ENCODE data around the gene TMEM239. TPM values are rescaled to one million over a fixed set of nuclear protein-coding genes. Genes with fewer than 3 reads are reported as not detected.

The TMEM239 gene
- 0.06 TPM in 1 of 5 replicates, not detected in the others for total RNA-seq (2022; extraction: Qiagen RNA extraction)

DNA sequence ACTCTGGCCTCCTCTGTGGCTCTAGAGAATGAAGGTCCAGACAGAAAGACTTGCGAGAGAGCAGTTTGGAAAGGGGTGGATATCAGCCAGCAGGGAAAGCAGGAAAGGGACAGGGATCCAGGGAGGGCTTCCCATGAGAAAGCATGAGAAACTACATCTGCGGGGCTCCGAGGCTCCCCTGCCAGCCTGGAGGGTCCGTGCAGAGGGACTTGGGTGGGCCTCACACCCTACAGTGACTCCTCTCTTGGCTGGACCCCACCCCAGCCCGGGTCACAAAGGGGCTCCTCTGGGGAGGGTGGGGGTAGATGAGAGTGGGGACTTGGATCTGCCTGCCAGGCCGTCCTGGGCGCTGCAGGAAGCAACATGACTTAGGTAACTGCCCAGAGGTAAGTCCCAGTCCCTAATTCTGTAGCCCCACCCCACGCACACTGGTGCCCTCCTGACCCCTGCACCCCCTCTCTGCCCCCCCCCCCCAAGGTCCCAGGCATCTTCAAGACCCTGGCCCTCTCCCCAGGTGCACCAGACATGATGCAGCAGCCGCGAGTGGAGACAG is at the start of gene TMEM239:
TMEM239 (plus strand) TSS at position 335 of the 553 bp plus-strand sequence; CDS start at position 526, 191 bp downstream.

DNA sequence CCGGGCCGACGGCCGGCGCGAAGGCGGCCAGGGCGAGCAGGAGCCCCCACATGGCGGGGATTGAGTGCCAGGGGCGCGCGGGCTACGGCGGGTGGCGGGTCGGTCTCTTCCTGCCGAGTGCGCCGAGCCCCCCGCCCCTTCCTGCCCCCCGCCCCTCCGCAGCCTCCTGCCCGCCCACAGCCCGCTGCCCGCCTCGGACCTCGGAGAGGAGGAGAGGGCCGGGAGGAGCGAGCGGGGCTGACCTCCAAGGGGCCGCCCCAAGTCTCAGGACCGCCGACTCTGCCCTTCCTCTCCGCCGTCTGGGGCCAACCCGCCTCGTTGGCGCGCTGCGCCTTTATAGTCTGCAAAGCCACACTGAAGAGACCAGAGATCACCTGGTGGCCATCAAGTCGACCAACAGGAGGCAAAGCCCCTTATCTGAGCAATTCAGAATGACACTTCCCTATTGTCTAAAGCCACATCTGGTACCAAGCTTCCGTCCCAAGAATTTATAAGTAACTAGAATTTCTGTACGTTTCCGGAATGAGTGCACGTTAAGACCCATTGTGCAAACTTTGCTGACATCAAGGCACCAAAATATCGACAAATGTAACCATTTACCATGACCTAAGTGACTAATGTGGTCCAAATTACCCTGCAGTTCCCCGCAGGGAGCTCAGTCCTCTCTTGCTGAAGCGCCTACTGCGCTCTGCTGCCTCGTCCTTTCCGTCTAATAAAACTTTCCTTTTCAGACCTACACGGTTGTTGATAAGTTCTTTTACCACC is 15.5 kb upstream of the TMEM239 start, which contains the start of gene CPXM1:
CPXM1 (minus strand) TSS at position 107 of the 765 bp plus-strand sequence; CDS start at position 52, 55 bp downstream.

DNA sequence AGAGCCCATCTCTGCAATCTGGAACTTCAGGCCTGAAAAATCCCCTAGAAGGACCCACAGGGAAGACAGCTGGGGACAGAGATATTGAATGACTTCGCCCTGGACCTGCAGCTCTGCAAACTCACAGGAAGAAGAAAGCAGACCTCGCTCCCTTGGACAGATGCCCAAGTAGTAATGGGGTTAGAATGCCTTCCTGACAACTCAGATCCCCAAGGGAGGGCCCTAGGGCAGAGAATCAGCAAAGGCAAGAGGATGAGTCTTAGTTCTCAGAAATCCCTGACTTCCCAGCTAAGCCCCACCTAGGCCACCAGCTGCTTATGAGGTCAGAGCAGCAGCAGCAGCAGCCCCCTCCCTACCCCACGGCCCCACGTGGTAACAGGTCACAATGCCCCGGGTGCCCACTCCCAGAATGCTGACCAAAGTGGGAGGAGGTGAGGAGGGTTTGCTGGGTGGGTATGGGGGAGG is 1.5 kb upstream of the TMEM239 start, which contains the start of gene C20orf141:
C20orf141 (plus strand) TSS at position 401 of the 465 bp plus-strand sequence. CDS start 198 bp downstream, outside the sequence.

GRCh38 chr20:2840138-2840966 is 24.2 kb downstream of the TMEM239 start, which contains the start of the genes PCED1A and VPS16:
Gene PCED1A (minus strand): TSS chr20:2840655. CDS start chr20:2839912, 743 bp downstream.
Gene VPS16 (plus strand): TSS chr20:2840745. CDS start chr20:2840775, 30 bp downstream.

Other genes with a start within 250 kb of the TMEM239 start
- 500 to 612 TPM (median 561 TPM) in 5 replicates for gene NOP56, start 163.7 kb upstream of the TMEM239 start, total RNA-seq (2022; extraction: Qiagen RNA extraction)
- 128 to 135 TPM (median 132 TPM) in 5 replicates for gene IDH3B, start 152.1 kb upstream of the TMEM239 start, total RNA-seq (2022; extraction: Qiagen RNA extraction)
- 2.2 to 3.3 TPM (median 3.2 TPM) in 5 replicates for gene EBF4, start 123.6 kb upstream of the TMEM239 start, total RNA-seq (2022; extraction: Qiagen RNA extraction)
- 0.03 TPM in 1 of 5 replicates, not detected in the others for gene CPXM1, start 15.7 kb upstream of the TMEM239 start, total RNA-seq (2022; extraction: Qiagen RNA extraction)
- 0.23 to 0.49 TPM (median 0.31 TPM) in 4 of 5 replicates, not detected in the other for gene C20orf141, start 1.4 kb upstream of the TMEM239 start, total RNA-seq (2022; extraction: Qiagen RNA extraction)
- gene PCED1A, start 24.3 kb downstream of the TMEM239 start, total RNA-seq (2022; extraction: Qiagen RNA extraction), result 18.9 to 29.6 TPM (median 26.6 TPM) in 5 replicates
- 25.3 to 34.9 TPM (median 29.9 TPM) in 5 replicates for gene VPS16, start 24.4 kb downstream of the TMEM239 start, total RNA-seq (2022; extraction: Qiagen RNA extraction)
- 33.0 to 40.6 TPM (median 38.4 TPM) in 5 replicates for gene PTPRA, start 57.1 kb downstream of the TMEM239 start, total RNA-seq (2022; extraction: Qiagen RNA extraction)
- 0.18 to 0.22 TPM (median 0.21 TPM) in 4 of 5 replicates, not detected in the other for gene GNRH2, start 227.3 kb downstream of the TMEM239 start, total RNA-seq (2022; extraction: Qiagen RNA extraction)
- gene MRPS26, start 229.7 kb downstream of the TMEM239 start, total RNA-seq (2022; extraction: Qiagen RNA extraction), result 106 to 165 TPM (median 157 TPM) in 5 replicates